Astrocyte (in vitro differentiated cells and primary cell): ENCODE data around the gene RDH14.

Experiments used
- EZH2 ChIP-seq: IDR thresholded peaks from 2 replicates; pipeline ENCODE4 v1.6.1; 2012; ENCODE audit warnings: mild to moderate bottlenecking, low read length, inconsistent platforms; ENCODE audit not compliant: insufficient read depth
- TF ChIP-seq, protein P1 (sequence below): IDR thresholded peaks from 2 replicates; pipeline ENCODE4 v1.5.1; 2011; ENCODE audit warnings: low read depth, mild to moderate bottlenecking, inconsistent platforms, low read length, moderate library complexity; ENCODE audit not compliant: insufficient read depth

DNA sequence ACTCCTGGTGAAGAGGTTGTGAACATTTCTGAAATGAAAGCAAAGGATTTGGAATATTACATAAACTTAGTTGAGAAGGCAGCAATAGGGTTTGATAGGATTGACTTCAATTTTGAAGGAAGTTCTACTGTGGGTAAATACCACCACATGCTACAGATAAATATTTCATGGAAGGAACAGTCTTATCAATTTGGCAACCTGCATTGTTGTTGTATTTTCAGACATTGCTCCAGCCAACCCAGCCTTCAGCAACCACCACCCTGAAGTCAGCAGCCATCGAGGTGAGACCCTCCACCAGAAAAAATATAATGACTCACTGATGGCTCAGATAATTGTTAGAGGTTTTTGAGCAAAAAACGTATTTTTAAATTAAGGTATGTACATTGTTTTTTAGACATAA, 10.0 kb downstream of the RDH14 start:
- TF ChIP-seq, protein P1, sequence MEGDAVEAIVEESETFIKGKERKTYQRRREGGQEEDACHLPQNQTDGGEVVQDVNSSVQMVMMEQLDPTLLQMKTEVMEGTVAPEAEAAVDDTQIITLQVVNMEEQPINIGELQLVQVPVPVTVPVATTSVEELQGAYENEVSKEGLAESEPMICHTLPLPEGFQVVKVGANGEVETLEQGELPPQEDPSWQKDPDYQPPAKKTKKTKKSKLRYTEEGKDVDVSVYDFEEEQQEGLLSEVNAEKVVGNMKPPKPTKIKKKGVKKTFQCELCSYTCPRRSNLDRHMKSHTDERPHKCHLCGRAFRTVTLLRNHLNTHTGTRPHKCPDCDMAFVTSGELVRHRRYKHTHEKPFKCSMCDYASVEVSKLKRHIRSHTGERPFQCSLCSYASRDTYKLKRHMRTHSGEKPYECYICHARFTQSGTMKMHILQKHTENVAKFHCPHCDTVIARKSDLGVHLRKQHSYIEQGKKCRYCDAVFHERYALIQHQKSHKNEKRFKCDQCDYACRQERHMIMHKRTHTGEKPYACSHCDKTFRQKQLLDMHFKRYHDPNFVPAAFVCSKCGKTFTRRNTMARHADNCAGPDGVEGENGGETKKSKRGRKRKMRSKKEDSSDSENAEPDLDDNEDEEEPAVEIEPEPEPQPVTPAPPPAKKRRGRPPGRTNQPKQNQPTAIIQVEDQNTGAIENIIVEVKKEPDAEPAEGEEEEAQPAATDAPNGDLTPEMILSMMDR = no peak
- no peak for TF ChIP-seq EZH2
